Neural progenitor cell (in vitro differentiated cells): Measurements from ENCODE around the gene GABRB2. TPM values are rescaled to one million over a fixed set of nuclear protein-coding genes. Genes with fewer than 3 reads are reported as not detected.
"Not testable (repeated sequence)": the region's sequence is repeated elsewhere in the genome, so short reads cannot be mapped to it uniquely, and the experiment has no call there.

Source experiments
- DNase-seq: peaks from one replicate; pipeline ENCODE4 v3.0.0-alpha.2; 2016; ENCODE audit warnings: low spot score
- H2AFZ ChIP-seq: fragments of 200-600 bp; sonication (generic); replicated peaks from 2 replicates; pipeline ENCODE4 v1.6.1; 2016; ENCODE audit warnings: antibody characterized with exemption
- H3F3A ChIP-seq: fragments of 200-600 bp; sonication (generic); 2 replicates; pipeline ENCODE4 v1.6.1; 2016; ENCODE audit warnings: antibody characterized with exemption, low read depth
- H3K27ac ChIP-seq: fragments of 200-600 bp; sonication (generic); 2 replicates; pipeline ENCODE4 v1.5.1; 2016; ENCODE audit warnings: mild to moderate bottlenecking
- H3K27me3 ChIP-seq: fragments of 200-600 bp; sonication (generic); 2 replicates; pipeline ENCODE4 v1.6.1; 2016; ENCODE audit warnings: mild to moderate bottlenecking, moderate library complexity
- H3K36me3 ChIP-seq: fragments of 200-600 bp; sonication (generic); 2 replicates; pipeline ENCODE4 v1.5.1; 2016
- H3K4me1 ChIP-seq: fragments of 200-600 bp; sonication (generic); 2 replicates; pipeline ENCODE4 v1.6.1; 2016; ENCODE audit warnings: mixed run types
- H3K4me2 ChIP-seq: fragments of 200-600 bp; sonication (generic); 2 replicates; pipeline ENCODE4 v1.6.1; 2016
- H3K4me3 ChIP-seq: fragments of 200-600 bp; sonication (generic); 2 replicates; pipeline ENCODE4 v1.5.1; 2016
- H3K79me2 ChIP-seq: fragments of 200-600 bp; sonication (generic); 2 replicates; pipeline ENCODE4 v1.6.1; 2016; ENCODE audit warnings: low read depth
- H3K9ac ChIP-seq: fragments of 200-600 bp; sonication (generic); 2 replicates; pipeline ENCODE4 v1.6.1; 2016
- H3K9me3 ChIP-seq: fragments of 200-600 bp; sonication (generic); 2 replicates; pipeline ENCODE4 v1.5.1; 2016; ENCODE audit warnings: low read depth
- H4K20me1 ChIP-seq: fragments of 200-600 bp; sonication (generic); 2 replicates; pipeline ENCODE4 v1.6.1; 2016; ENCODE audit warnings: low read depth
- H3K27ac Mint-ChIP-seq: 3 replicates; pipeline ENCODE4 v1.8.0; 2021; ENCODE audit warnings: mixed read lengths
- H3K27me3 Mint-ChIP-seq: 2 replicates; pipeline ENCODE4 v1.8.0; 2022; ENCODE audit warnings: low read depth, mild to moderate bottlenecking, inconsistent platforms, moderate library complexity, mixed read lengths; ENCODE audit not compliant: insufficient read depth
- H3K36me3 Mint-ChIP-seq: 3 replicates; pipeline ENCODE4 v1.8.0; 2021; ENCODE audit warnings: mixed read lengths
- H3K4me1 Mint-ChIP-seq: 3 replicates; pipeline ENCODE4 v1.8.0; 2021; ENCODE audit warnings: mixed read lengths
- H3K4me3 Mint-ChIP-seq: 3 replicates; pipeline ENCODE4 v1.8.0; 2021; ENCODE audit warnings: mild to moderate bottlenecking, moderate library complexity, mixed read lengths
- H3K9me3 Mint-ChIP-seq: 3 replicates; pipeline ENCODE4 v1.8.0; 2020; ENCODE audit warnings: mixed read lengths
- EZH2 ChIP-seq: fragments of 200-600 bp; sonication (generic); IDR thresholded peaks from 2 replicates; pipeline ENCODE4 v1.6.1; 2017; ENCODE audit warnings: antibody characterized with exemption, mild to moderate bottlenecking, moderate library complexity
- EZH2phosphoT487 ChIP-seq: fragments of 200-600 bp; sonication (generic); IDR thresholded peaks from 2 replicates; pipeline ENCODE4 v1.6.1; 2017; ENCODE audit warnings: antibody characterized with exemption
- total RNA-seq: library from RNA; depleted of rRNA; stranded (reverse); fragments of >200 nt; gene quantifications from 2 replicates; pipeline ENCODE4 v1.2.3, GENCODE V29; 2015; ENCODE audit warnings: low replicate concordance
- TF ChIP-seq, protein P1 (sequence below): fragments of 200-600 bp; sonication (generic); IDR thresholded peaks from 2 replicates; pipeline ENCODE4 v1.5.1; 2017; ENCODE audit warnings: antibody characterized with exemption, mild to moderate bottlenecking

The GABRB2 gene
- total RNA-seq, 1 donor from 2014 or later = 0.58 TPM

DNA sequence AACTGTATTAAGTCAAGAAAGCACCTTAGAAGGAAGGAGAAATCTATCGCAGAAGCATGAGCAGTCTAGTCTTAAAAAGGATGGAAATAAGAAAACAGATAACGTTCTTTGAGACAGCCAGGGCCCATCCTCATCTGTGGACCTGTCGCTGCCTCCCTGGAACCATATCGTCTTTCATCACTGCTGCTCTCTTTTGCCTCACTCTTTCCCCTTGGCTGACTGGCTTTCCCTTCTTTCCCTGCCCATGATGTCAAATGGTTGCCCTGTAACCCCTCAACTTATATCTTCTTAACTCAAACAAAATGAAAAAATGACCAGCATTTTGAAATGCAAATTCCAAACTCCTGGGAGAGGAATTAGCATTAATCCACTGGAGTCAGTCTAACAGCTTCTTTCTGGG lies 299.8 kb downstream of the GABRB2 start:
- Mint-ChIP-seq H3K27ac (no peak overlapping the region), H3K36me3 (peaks cover 2% of the 10 kb centered on the region), H3K9me3 (peaks cover 6% of the 10 kb centered on the region), H3K4me3 (no peak overlapping the region), H3K27me3 (peaks cover 3% of the 10 kb centered on the region), H3K4me1 (no peaks in the 10 kb centered on the region)
- H3K27ac ChIP-seq = peak overlapping the region; percentile 14
- no peaks in the 10 kb centered on the region for H3K36me3 ChIP-seq
- no peak overlapping the region for H3K9ac ChIP-seq
- DNase-seq = no peak
- H3K4me1 ChIP-seq = peaks cover 16% of the 10 kb centered on the region
- no peaks in the 10 kb centered on the region for H3F3A ChIP-seq
- H4K20me1 ChIP-seq = no peaks in the 10 kb centered on the region
- H3K79me2 ChIP-seq = no peaks in the 10 kb centered on the region
- H2AFZ ChIP-seq = peak overlapping the region; percentile 47
- H3K9me3 ChIP-seq = no peaks in the 10 kb centered on the region
- TF ChIP-seq, protein P1, sequence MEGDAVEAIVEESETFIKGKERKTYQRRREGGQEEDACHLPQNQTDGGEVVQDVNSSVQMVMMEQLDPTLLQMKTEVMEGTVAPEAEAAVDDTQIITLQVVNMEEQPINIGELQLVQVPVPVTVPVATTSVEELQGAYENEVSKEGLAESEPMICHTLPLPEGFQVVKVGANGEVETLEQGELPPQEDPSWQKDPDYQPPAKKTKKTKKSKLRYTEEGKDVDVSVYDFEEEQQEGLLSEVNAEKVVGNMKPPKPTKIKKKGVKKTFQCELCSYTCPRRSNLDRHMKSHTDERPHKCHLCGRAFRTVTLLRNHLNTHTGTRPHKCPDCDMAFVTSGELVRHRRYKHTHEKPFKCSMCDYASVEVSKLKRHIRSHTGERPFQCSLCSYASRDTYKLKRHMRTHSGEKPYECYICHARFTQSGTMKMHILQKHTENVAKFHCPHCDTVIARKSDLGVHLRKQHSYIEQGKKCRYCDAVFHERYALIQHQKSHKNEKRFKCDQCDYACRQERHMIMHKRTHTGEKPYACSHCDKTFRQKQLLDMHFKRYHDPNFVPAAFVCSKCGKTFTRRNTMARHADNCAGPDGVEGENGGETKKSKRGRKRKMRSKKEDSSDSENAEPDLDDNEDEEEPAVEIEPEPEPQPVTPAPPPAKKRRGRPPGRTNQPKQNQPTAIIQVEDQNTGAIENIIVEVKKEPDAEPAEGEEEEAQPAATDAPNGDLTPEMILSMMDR = no peak
- no peak for TF ChIP-seq EZH2phosphoT487
- no peak for TF ChIP-seq EZH2
- H3K4me3 ChIP-seq = no peak overlapping the region
- H3K4me2 ChIP-seq = no peak overlapping the region
- no peaks in the 10 kb centered on the region for H3K27me3 ChIP-seq

DNA sequence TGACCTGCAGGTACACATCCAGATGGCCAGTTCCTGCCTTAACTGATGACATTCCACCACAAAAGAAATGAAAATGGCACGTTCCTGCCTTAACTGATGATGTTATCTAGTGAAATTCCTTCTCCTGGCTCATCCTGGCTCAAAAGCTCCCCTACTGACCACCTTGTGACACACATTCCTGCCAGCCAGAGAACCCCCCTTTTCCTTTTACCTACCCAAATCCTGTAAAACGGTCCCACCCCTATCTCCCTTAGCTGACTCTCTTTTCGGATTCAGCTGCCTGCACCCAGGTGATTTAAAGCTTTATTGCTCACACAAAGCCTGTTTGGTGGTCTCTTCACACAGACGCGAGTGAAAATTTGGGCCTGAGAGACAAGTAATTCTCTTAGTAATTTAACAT lies 300.7 kb downstream of the GABRB2 start:
- TF ChIP-seq, protein P1 = peak; percentile 29
- not testable (repeated sequence) for H4K20me1 ChIP-seq, H3K27me3 ChIP-seq, H3K4me1 Mint-ChIP-seq, H3K4me3 Mint-ChIP-seq, H3K79me2 ChIP-seq, H3K9ac ChIP-seq, H3K27ac ChIP-seq, H3K36me3 Mint-ChIP-seq, H2AFZ ChIP-seq, H3K36me3 ChIP-seq, H3K4me3 ChIP-seq, H3K27ac Mint-ChIP-seq, H3F3A ChIP-seq, H3K4me2 ChIP-seq, H3K9me3 ChIP-seq, H3K27me3 Mint-ChIP-seq
- peaks cover 16% of the 10 kb centered on the region for H3K4me1 ChIP-seq
- H3K9me3 Mint-ChIP-seq = peaks cover 10% of the 10 kb centered on the region
- peak; percentile 12 for DNase-seq

Other genes with a start within 250 kb of the GABRB2 start
- not detected in 2 replicates for gene GABRA6, start 139.0 kb upstream of the GABRB2 start, total RNA-seq